Neural cell (in vitro differentiated cells): ENCODE results near the gene PVALEF. TPM values are rescaled to one million over a fixed set of nuclear protein-coding genes. Genes with fewer than 3 reads are reported as not detected.

Experiments used
- H2AFZ ChIP-seq: fragments of 200-600, 300-800 bp; sonication (generic), shearing (Covaris generic); 2 replicates; pipeline ENCODE4 v1.6.0; 2014; ENCODE audit warnings: low read depth, mild to moderate bottlenecking, antibody characterized with exemption, low read length, moderate library complexity
- H3F3A ChIP-seq: fragments of 200-600 bp; shearing (Covaris generic); 2 replicates; pipeline ENCODE4 v1.6.1; 2016; ENCODE audit warnings: mild to moderate bottlenecking, moderate library complexity, mixed read lengths, antibody characterized with exemption, low read length; ENCODE audit not compliant: insufficient read depth, poor library complexity, severe bottlenecking
- H3K27ac ChIP-seq: fragments of 200-600, 300-800 bp; sonication (generic), shearing (Covaris generic); 2 replicates; pipeline ENCODE4 v1.5.1; 2014; ENCODE audit warnings: mild to moderate bottlenecking, low read length, moderate library complexity
- H3K27me3 ChIP-seq: fragments of 300-800, 200-600 bp; sonication (generic), shearing (Covaris generic); 2 replicates; pipeline ENCODE4 v1.6.0; 2014; ENCODE audit warnings: mild to moderate bottlenecking, low read depth, low read length, moderate library complexity; ENCODE audit not compliant: insufficient read depth
- H3K36me3 ChIP-seq: fragments of 300-800, 200-600 bp; sonication (generic), shearing (Covaris generic); 2 replicates; pipeline ENCODE4 v1.5.1; 2014; ENCODE audit warnings: mild to moderate bottlenecking, antibody characterized with exemption, low read length, moderate library complexity; ENCODE audit not compliant: insufficient read depth
- H3K4me2 ChIP-seq: fragments of 300-800, 200-600 bp; sonication (generic), shearing (Covaris generic); 2 replicates; pipeline ENCODE4 v1.6.0; 2014; ENCODE audit warnings: mild to moderate bottlenecking, low read length
- H3K4me3 ChIP-seq: fragments of 300-800, 200-600 bp; sonication (generic), shearing (Covaris generic); 2 replicates; pipeline ENCODE4 v1.5.1; 2014; ENCODE audit warnings: mild to moderate bottlenecking, low read length, moderate library complexity
- H3K79me2 ChIP-seq: fragments of 200-600 bp; shearing (Covaris generic); replicated peaks from 2 replicates; pipeline ENCODE4 v1.6.0; 2014; ENCODE audit warnings: mild to moderate bottlenecking, low read length, moderate library complexity; ENCODE audit not compliant: insufficient read depth
- H3K9ac ChIP-seq: fragments of 300-800, 200-600 bp; sonication (generic), shearing (Covaris generic); 2 replicates; pipeline ENCODE4 v1.6.1; 2016; ENCODE audit warnings: mild to moderate bottlenecking, low read length, mixed read lengths
- H3K9me2 ChIP-seq: fragments of 200-600 bp; shearing (Covaris generic); 2 replicates; pipeline ENCODE4 v1.6.1; 2016; ENCODE audit warnings: mild to moderate bottlenecking, low read length, mixed read lengths; ENCODE audit not compliant: insufficient read depth
- H3K9me3 ChIP-seq: fragments of 200-600, 300-800 bp; sonication (generic), shearing (Covaris generic); 2 replicates; pipeline ENCODE4 v1.6.1; 2016; ENCODE audit warnings: mild to moderate bottlenecking, mixed run types, low read length, moderate library complexity, mixed read lengths
- H4K20me1 ChIP-seq: fragments of 200-600 bp; shearing (Covaris generic); 2 replicates; pipeline ENCODE4 v1.6.1; 2016; ENCODE audit warnings: mild to moderate bottlenecking, mixed run types; ENCODE audit not compliant: insufficient read depth
- CTCF ChIP-seq: fragments of 450-650 bp; IDR thresholded peaks from 2 replicates; pipeline ENCODE4 v1.5.1; 2014; ENCODE audit warnings: antibody characterized with exemption, mild to moderate bottlenecking, moderate library complexity; ENCODE audit not compliant: poor library complexity, severe bottlenecking
- EP300 ChIP-seq: fragments of 450-650 bp; conservative IDR thresholded peaks from 2 replicates; pipeline ENCODE4 v1.6.1; 2014; ENCODE audit warnings: antibody characterized with exemption, mild to moderate bottlenecking, moderate library complexity; ENCODE audit not compliant: poor library complexity, severe bottlenecking
- EZH2 ChIP-seq: fragments of 200-600, 300-800 bp; shearing (Covaris generic), sonication (generic); IDR thresholded peaks from 2 replicates; pipeline ENCODE4 v1.6.1; 2014; ENCODE audit warnings: antibody characterized with exemption, low read length, borderline replicate concordance, mild to moderate bottlenecking; ENCODE audit not compliant: insufficient read depth, poor library complexity, severe bottlenecking
- MXI1 ChIP-seq: fragments of 450-650 bp; conservative IDR thresholded peaks from 2 replicates; pipeline ENCODE4 v1.6.1; 2014; ENCODE audit warnings: antibody characterized with exemption, mild to moderate bottlenecking; ENCODE audit not compliant: poor library complexity, severe bottlenecking
- POLR2AphosphoS5 ChIP-seq: IDR thresholded peaks from 2 replicates; pipeline ENCODE4 v1.6.1; 2012
- RAD21 ChIP-seq: fragments of 450-650 bp; conservative IDR thresholded peaks from 2 replicates; pipeline ENCODE4 v1.6.1; 2014; ENCODE audit warnings: antibody characterized with exemption, mild to moderate bottlenecking, moderate library complexity
- REST ChIP-seq: IDR thresholded peaks from 2 replicates; pipeline ENCODE4 v1.6.1; 2012; ENCODE audit warnings: borderline replicate concordance
- SMC3 ChIP-seq: fragments of 450-650 bp; conservative IDR thresholded peaks from 2 replicates; pipeline ENCODE4 v1.6.1; 2014; ENCODE audit warnings: antibody characterized with exemption, mild to moderate bottlenecking, moderate library complexity; ENCODE audit not compliant: poor library complexity
- TAF1 ChIP-seq: IDR thresholded peaks from 2 replicates; pipeline ENCODE4 v1.6.1; 2012; ENCODE audit warnings: low read depth
- polyA plus RNA-seq: library from polyadenylated mRNA; depleted of rRNA; stranded (reverse); fragments of >200 nt; gene quantifications from 2 replicates; pipeline ENCODE4 v1.2.3, GENCODE V29; 2014

The PVALEF gene
- polyA plus RNA-seq, 1 donor from 2014 or later, result not detected

GRCh38 chr17:81124377-81124776 lies 40.9 kb upstream of the PVALEF start:
- Histone ChIP-seq H3K27me3 (no peaks in the 10 kb centered on the region), H3K79me2 (no peaks in the 10 kb centered on the region), H3K27ac (no peak overlapping the region), H3K4me3 (no peak overlapping the region), H3K9me2 (no peaks in the 10 kb centered on the region), H3K9ac (no peak overlapping the region), H3K36me3 (no peaks in the 10 kb centered on the region), H3F3A (no peaks in the 10 kb centered on the region), H3K4me2 (no peak overlapping the region), H4K20me1 (no peaks in the 10 kb centered on the region), H2AFZ (no peak overlapping the region), H3K9me3 (no peaks in the 10 kb centered on the region)
- TF ChIP-seq POLR2AphosphoS5, result no peak
- TF ChIP-seq RAD21, result no peak
- no peak for TF ChIP-seq EP300
- TF ChIP-seq TAF1, result no peak
- TF ChIP-seq SMC3, result no peak
- TF ChIP-seq CTCF, result no peak
- no peak for TF ChIP-seq EZH2
- TF ChIP-seq MXI1, result no peak
- no peak for TF ChIP-seq REST

- H3K4me2 ChIP-seq, result no peak overlapping the region
- H4K20me1 ChIP-seq, result no peaks in the 10 kb centered on the region
- H3K9me2 ChIP-seq, result no peaks in the 10 kb centered on the region
- H2AFZ ChIP-seq, result no peak overlapping the region
- no peaks in the 10 kb centered on the region for H3K9me3 ChIP-seq
- H3K79me2 ChIP-seq, result no peaks in the 10 kb centered on the region
- H3F3A ChIP-seq, result no peaks in the 10 kb centered on the region
- no peak overlapping the region for H3K4me3 ChIP-seq
- no peaks in the 10 kb centered on the region for H3K36me3 ChIP-seq
- no peak overlapping the region for H3K9ac ChIP-seq
- TF ChIP-seq SMC3 (no peak), CTCF (no peak), TAF1 (no peak), EZH2 (no peak), REST (no peak), MXI1 (no peak), POLR2AphosphoS5 (no peak), EP300 (no peak), RAD21 (no peak)
- no peak overlapping the region for H3K27ac ChIP-seq
- no peaks in the 10 kb centered on the region for H3K27me3 ChIP-seq
Observed at GRCh38 chr17:81125573-81126081, 39.7 kb upstream of the PVALEF start.
